NCI-H1105 treated with DMSO at 0.1 percent for 48 hours (cell line): ENCODE measurements around the gene SIMC1.
"Not testable (repeated sequence)": the region's sequence is repeated elsewhere in the genome, so short reads cannot be mapped to it uniquely, and the experiment has no call there.

Experiments used
- DNase-seq: peaks from one replicate; lab custom pipeline; 2025; lab: John Stamatoyannopoulos, UW

Gene SIMC1

DNA sequence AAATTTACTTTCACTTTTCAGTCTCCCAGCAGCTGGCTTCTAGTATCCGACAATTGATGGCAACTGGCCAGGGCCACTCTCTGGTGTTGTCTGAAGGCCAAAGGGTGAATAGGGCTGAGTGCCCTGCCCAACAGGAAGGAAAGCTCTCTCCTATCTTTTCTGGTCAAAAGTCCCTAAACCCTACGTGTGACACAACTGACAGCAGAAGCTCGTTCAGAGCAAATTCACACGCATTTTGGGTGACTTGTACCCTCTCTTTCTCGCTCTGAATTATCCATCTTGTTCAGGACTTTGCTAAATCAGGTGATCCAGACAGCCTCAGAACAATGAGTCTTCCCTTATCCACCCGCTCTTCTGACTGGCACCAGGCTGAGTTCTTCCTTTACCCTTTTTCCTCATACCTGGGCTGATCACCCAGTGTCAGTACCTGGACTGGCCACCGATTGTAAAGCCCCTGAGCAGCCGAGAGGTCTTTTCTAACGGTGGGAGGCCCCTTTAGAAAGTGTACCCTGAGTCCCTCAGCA is 21.8 kb upstream of the SIMC1 start:
- not testable (repeated sequence) for DNase-seq

DNA sequence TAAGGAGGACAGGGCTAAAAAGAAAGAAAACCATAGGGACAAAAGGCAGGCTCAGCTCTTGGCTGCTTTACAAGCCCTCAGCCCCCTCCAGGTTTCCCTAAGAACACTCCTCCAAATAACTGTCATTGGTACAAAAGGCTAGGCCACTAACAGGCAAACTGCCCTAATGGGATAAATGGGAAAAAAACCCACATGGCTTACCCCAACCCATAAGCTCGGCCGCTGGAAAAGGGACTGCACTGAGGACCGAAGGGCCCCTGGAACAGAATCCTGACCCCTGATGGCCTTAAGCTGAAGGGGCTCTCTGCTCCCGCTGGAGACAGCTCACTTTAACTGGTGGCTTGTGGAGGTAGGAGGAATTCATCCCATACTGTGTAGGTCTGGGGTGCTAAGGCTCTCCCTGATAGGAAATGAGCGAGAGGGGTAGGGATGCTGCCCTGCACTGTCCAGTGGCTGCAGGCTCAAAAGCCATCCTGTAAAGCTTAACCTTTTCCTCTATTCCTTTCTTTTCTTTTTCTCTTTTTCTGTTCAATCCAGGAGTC is 21.0 kb upstream of the SIMC1 start:
- not testable (repeated sequence) for DNase-seq

DNA sequence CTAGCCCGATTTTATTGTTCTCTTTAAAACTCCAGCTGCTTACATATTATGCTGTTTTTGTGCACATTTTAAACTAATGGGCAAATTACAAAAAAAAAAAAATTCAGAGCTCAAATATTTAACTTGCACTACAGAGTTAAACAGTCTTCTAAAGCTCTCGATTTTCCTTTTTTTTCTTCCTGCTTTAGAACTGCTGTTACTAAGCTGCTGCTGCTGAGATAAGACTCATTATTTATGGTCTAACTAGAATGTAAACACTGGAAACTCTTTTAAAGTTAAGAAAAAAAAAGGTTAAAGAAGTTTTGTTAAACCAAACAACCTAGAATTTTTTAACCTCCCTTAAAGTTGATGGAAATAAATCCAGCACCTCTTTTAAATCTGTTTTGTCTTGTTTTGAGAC is 20.5 kb upstream of the SIMC1 start:
- DNase-seq = not testable (repeated sequence)

DNA sequence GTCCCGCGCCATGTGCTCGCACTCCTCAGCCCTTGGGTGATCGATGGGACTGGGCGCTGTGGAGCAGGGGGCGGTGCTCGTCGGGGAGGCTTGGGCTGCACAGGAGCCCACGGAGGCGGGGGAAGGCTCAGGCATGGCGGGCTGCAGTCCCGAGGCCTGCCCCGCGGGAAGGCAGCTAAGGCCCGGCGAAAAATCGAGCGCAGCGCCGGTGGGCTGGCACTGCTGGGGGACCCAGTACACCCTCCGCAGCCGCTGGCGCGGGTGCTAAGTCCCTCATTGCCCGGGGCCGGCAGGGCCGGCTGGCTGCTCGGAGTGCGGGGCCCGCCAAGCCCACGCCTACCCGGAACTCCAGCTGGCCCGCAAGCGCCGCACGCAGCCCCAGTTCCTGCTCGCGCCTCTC is 16.2 kb upstream of the SIMC1 start:
- DNase-seq = not testable (repeated sequence)

DNA sequence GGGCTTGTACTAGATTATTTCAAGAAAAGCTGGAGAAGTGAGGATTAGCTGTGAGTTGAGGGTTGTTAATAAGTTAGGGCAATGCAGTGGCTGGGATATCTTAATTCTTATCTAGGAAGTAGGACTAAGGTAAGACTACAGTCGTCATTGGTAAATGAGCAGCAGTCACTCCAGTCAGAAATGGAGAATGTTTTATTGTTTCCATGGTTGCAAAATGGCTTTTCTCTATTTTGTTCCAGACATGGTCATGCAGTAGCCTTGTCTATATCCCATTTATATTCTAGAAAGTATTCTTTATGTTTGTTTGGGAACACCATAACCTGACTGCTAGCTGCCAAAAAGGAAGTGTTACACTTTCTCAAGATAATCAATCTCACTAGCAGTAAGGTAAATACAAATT is 9.9 kb upstream of the SIMC1 start:
- DNase-seq = not testable (repeated sequence)

DNA sequence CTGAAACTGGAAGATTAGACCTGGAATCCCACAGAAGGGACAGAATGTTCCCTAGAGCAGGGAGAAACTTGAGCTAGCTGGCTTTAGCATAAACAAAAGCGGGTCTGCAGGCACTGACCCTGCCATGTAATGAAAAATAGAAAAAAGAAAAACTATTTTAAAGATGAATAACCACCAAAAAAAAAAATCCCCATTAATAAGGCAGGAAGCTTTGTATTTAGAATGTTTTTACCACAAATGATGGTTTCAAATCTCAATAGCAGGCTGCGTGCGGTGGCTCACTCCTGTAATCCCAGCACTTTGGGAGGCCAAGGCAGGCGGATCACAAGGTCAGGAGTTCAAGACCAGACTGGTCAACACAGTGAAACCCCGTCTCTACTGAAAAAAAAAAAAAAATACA is 5.0 kb upstream of the SIMC1 start:
- not testable (repeated sequence) for DNase-seq

DNA sequence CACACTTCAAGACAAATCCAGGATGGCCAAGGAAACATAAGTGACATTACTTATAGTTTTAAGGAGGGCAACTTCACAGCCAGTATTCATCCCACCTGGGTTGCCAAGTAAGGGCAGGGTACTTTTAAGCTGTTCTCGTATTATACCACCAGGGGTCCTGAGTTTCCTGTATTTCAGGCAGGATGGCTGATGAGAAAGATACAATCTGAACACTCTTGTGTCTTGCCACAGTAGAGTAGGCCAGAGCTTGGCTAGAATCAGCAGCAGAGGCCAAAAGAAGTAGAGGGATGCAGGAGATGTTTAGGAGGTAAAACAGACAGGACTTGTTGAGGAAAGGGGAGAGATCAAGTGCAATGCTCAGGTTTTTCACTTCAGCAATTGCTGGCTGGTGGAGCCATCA is 3.1 kb upstream of the SIMC1 start:
- peak; percentile 29 for DNase-seq

DNA sequence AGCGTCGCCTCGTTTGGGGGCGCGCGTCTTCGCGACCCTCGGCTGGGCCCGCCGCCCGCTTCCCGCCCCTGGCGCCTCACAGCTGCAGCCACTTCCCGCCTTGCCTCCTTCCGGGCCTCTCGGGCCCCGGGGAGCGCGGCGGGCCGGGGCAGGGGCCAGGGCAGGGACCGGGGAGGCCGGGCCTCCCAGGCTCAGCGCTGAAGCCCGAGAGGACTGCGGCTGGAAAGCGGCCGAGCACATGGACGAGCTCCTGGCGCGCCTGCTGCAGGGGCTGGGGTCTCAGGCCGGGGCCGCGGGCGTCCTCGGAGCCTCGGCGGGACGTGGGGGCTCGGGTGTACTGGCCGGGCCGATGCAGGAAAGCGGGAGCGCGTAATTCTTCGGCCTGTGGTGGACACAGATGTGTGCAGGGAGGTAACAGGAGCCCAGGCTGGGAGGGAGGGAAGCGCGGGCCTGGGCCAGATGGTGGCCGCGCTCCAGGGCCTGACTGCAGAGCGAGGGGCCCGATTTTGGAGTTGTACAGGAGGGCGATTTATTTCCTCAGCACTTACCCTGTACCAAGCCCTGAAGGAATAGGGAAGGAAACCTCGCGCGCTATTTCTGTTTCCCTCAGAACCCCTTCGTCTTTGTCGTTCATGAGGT is 540 bp downstream of the SIMC1 start:
- DNase-seq = not testable (repeated sequence)

DNA sequence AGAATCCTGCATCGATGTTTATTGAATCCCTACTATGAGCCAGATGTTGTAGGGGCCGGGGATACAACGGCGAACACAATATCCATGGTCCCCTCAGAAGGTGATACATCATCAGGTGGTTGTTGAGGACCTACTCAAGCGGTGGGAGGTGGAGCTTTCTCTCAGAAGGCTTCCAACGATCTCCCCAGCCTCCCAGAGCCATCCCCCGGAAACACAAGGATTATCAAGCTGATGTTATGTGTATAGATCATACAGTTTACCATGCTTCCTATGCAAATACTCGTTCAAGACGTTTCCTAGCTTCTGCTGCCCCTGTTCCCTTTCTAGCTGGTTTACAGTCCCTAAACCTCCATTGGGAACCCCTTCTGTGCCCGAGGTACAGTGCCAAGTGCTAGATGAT is 1.1 kb downstream of the SIMC1 start:
- DNase-seq = not testable (repeated sequence)

DNA sequence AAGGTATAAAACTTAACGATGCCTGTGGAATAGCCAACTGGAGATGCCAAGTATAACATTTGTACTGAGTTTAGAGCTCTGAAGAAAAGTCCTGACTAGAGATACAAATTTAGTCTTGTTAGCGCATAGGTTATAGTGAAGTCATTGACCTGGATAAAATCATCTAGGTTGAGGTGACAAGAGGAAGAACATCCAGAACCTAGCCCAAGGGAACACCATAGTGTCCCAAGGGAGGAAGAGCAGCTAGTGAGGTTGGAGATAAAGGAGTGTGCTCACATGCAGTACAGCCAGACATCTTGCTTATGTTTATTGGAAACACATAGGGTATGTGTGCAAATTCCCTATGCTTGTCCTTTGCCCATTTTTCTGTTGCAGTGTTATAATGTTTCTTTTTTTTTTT is 6.1 kb downstream of the SIMC1 start:
- not testable (repeated sequence) for DNase-seq

DNA sequence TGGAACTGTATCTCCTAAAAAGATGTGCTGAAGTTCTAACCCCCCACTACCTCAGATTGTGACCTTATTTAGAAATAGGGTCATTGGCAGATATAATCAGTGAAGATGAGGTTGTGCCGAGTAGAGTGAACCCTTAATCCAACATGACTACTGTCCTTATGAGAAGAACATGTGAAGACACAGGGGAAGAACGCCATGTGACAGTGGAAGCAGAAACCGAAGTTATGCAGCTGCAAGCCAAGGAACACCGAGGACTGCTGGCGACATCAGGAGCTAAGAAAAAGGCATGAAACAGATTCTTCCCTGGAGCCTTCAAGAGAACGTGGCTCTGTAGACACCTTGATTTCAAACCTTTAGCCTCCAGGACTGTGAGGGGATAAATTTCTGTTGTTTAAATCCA is 6.8 kb downstream of the SIMC1 start:
- not testable (repeated sequence) for DNase-seq

DNA sequence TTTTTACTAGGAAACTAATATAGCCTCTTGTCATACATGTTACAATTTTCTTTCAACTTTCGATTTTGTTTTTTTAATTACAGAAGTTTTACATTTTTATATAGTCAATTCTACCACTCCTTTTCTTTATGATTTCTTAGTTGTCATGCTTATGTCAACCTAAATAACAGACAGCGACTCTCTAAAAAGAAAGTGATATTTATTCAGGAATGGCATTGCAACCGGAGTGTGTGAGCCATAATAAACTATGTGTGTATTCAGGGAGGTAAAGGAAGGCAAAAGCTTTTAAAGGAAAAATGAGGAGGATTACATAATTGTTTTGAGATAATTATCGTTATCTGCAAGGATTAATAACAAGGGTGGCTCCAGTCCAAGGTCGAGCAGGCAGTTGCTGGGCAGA is 7.3 kb downstream of the SIMC1 start:
- DNase-seq = peak; percentile 5

DNA sequence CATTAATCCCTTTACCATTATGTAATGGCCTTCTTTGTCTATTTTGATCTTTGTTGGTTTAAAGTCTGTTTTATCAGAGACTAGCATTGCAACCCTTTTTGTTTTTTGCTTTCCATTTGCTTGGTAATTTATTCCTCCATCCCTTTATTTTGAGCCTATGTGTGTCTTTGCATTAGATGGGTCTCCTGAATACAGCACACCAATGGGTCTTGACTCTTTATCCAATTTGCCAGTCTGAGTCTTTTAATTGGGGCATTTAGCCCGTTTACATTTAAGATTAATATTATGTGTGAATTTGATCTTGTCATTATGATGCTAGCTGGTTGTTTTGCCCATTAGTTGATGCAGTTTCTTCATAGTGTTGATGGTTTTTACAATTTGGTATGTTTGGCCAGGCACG is 12.5 kb downstream of the SIMC1 start:
- not testable (repeated sequence) for DNase-seq

DNA sequence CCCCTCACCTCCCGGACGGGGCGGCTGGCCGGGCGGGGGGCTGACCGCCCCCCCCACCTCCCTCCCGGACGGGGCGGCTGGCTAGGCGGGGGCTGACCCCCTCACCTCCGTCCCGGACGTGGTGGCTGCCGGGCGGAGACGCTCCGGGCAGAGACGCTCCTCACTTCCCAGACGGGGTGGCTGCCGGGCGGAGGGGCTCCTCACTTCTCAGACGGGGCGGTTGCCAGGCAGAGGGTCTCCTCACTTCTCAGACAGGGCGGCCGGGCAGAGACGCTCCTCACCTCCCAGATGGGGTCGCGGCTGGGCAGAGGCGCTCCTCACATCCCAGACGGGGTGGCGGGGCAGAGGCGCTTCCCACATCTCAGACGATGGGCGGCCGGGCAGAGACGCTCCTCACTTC is 13.9 kb downstream of the SIMC1 start:
- DNase-seq = not testable (repeated sequence)

DNA sequence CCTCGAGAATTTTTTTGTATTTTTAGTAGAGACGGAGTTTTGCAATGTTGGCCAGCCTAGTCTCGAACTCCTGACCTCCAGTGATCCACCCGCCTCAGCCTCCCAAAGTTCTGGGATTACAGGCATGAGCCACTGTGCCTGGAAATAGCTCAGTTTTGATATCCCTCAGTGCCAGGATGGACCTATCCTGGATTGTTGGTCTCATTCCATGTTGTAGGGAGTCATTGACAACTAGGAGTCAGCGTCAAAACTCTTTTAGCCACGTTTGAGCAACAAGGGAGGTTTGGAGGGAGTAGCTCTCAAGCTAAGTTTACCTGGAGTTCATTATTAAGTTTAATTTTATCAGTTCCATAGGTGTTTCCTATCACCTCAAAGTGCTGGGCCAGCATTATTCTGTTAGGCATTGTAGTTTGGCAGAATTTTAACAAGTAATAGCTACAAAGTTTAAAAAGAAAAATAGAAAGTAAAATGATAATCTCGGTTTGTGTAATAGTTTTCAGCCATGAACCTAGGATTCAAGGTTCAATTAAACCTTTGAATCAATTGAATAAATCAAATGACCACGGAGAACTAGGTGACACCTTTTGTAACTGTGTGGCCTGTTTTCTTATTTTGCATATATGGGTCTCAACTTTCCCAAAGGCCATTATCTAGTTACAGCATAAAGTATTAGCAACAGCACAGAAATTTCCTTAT is 15.3 kb downstream of the SIMC1 start:
- DNase-seq = not testable (repeated sequence)

DNA sequence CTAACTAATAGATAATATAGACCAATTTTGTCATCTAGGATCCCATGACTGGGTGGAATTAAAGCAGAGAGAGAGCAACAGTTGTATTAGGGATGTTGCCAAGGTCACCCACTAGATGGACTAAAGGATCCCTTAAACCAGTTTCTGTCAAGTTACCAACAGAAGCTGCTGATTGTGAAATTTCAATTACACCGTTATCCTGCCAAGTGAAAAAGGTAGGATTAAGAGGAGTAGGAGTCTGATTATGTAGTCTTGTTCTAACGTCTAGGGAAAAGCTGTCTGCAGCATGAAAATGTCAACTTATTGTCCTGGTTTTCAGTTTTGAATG is 15.8 kb downstream of the SIMC1 start:
- DNase-seq = not testable (repeated sequence)

DNA sequence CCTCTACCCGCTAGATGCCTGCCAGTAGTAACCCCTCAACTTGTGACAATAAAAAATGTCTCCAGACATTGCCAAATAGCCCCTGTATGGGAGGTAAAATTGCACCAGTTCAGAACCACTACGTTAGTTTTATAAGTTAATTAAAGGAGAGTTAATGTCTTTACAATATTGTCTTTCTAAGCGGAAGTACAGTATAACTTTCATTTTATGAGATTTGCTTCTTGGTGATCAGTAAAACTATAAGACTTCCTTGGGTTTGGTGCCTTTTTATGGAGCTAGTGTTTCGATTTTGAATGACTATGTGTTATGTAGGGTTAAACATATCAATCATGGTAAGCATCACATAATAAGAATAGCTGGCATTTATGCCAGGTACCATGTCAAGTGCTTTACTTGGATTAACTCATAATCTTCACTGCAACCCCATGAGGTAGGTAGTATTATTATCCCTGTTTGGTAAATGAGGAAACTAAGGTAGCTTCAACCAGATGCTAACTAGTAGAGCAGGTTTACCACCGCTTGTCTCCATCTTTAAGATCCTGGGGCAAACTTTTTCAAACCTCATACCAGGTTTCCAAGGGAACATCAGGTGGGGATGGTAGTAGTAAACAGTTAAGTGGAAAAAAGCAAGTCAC is 19.8 kb downstream of the SIMC1 start:
- not testable (repeated sequence) for DNase-seq

DNA sequence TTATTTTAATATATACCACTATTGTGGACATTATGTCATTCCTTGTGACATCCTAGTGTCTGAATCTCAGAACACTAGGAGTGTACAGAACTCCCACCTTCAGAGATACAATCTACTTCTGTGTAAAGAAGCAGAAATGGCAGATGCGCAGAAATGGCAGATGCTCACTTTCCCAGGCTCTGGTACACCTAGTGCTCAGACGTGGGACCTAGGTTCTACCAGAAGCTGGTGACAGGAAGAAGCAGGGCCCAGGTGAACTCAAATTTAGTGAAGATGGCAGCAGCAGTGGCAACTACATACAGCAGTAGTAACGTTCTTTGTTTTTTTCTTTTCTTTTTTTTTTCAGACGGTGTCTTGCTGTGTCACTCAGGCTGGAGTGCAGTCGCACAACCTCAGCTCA is 22.5 kb downstream of the SIMC1 start:
- not testable (repeated sequence) for DNase-seq

DNA sequence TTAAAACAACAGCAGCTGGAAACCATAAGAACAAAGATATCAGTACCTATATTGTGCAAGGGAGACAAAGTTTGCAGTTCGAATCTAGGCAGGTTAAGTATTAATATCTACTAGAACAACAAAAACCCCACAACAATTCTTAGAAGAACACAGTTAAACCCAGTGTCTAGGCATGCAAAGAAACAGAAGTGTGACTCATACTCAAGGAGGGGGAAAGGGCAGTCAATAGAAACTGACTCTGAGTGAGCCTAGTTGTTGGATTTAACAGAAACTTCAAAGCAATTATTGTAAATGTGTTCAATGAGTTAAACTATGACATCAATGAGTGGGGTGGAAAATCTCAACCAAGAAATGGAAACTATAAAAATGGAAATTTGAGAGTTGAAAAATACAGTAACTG is 28.2 kb downstream of the SIMC1 start:
- DNase-seq = not testable (repeated sequence)

DNA sequence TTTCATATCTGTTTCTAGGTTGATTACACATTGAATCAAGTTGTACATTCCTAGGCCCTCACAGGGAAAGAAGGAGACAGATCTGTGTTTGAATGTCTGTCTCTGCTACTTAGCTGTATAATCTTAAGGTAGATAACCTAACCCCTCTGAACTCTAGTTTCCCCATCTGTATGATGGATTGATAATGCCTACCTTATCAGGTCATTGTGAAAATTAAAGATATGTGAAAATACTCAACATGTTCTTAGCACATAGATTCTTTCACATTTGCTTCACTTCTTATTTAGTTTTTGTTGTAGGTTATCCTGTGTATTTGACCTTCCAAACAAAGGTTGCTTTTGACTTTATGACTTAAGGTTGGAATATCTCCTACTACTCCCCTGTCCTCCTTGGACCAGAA is 50.8 kb downstream of the SIMC1 start:
- DNase-seq = not testable (repeated sequence)

DNA sequence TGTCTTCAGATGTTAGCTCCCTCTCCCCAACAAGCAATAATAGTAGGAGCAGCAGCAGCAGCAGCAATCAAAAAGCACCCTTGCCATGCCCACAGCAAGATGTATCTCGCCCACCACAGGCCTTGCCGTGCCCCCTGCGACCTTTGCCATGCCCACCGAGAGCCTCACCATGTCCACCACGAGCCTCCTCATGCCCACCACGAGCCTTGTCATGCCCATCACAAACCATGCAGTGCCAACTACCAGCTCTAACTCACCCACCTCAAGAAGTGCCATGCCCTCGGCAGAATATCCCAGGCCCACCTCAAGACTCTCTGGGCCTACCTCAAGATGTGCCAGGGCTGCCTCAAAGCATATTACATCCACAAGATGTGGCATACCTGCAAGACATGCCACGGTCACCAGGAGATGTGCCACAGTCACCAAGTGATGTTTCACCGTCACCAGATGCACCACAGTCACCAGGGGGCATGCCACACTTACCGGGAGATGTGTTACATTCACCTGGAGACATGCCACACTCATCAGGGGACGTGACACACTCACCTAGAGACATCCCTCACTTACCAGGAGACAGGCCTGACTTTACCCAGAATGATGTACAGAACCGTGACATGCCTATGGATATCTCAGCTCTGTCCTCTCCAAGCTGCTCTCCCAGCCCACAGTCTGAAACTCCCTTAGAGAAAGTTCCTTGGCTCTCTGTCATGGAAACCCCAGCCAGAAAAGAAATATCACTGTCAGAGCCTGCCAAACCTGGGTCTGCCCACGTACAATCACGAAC is 52.0 kb downstream of the SIMC1 start:
- not testable (repeated sequence) for DNase-seq

DNA sequence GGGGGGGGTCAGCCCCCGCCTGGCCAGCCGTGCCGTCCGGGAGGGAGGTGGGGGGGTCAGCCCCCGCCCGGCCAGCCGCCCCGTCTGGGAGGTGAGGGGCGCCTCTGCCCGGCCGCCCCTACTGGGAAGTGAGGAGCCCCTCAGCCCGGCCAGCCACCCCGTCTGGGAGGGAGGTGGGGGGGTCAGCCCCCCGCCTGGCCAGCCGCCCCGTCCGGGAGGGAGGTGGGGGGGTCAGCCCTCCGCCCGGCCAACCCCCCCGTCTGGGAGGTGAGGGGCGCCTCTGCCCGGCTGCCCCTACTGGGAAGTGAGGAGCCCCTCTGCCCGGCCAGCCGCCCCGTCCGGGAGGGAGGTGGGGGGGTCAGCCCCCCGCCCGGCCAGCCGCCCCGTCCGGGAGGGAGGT is 67.1 kb downstream of the SIMC1 start:
- not testable (repeated sequence) for DNase-seq
